HuH-7.5 (cell line): ENCODE results near the gene ZDHHC24.

ENCODE experiments used
- DNase-seq: peaks from one replicate; pipeline ENCODE4 v3.0.0; 2011; ENCODE audit warnings: low spot score

The ZDHHC24 gene

DNA sequence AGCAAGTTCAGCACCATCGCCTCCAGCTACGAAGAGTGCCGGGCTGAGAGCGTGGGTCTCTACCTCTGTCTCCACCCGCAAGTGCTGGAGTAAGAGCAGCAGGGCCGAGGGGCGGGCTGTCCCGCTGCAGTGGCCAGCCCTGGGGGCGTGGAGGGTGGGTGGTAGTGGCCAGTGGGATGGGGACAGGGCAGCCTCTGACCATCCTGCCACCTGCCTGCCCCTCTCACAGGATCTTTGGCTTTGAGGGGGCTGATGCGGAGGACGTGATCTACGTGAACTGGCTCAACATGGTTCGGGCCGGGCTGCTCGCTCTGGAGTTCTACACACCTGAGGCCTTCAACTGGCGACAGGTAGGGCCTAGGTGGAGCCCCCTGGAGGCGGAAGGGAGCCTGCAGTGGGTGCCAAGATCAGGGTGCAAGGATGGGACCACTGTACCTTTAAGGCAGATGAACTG lies 50.4 kb downstream of the ZDHHC24 start:
- peak; percentile 75 for DNase-seq

GRCh38 chr11:66494935-66495334 lies 50.9 kb downstream of the ZDHHC24 start:
- no peak for DNase-seq

DNA sequence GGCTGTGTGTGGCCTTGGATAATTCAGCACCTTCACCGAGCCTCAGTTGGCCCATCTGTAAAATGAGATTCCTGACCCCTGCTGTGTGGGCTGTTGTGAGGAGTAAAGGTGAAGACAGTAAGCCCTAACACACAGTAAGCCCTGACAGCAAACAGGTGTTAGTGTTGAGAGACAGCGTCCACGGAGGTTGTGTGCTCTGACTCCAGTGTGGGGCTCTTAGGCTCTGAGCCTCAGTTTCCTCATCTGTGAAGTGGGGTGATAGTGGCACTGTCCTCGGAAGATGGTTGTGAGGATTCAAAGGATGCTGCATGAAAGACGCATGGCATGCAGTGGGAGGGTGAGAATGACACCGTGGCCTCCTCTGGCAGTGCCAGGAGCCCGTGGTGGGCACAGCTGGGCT lies 51.4 kb downstream of the ZDHHC24 start:
- DNase-seq: no peak

DNA sequence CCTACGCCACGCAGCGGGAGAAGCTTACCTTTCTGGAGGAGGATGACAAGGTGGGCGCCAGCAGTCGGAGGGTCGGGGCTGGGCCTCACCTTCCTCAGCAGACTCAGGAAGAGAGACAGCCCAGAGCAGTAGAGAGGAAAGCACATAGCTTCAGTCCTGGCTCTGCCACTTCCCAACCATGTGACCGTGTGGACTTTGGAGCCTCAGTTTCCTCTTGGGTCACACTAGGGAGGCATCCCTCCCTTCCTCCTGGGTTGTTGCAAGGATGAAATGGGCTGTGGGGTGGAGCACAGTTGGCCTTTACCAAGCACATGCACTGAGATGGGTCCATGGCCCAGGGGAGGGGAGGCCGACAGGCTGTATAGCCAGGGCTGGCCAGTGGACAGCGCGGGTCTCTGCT lies 52.7 kb downstream of the ZDHHC24 start:
- DNase-seq: no peak

DNA sequence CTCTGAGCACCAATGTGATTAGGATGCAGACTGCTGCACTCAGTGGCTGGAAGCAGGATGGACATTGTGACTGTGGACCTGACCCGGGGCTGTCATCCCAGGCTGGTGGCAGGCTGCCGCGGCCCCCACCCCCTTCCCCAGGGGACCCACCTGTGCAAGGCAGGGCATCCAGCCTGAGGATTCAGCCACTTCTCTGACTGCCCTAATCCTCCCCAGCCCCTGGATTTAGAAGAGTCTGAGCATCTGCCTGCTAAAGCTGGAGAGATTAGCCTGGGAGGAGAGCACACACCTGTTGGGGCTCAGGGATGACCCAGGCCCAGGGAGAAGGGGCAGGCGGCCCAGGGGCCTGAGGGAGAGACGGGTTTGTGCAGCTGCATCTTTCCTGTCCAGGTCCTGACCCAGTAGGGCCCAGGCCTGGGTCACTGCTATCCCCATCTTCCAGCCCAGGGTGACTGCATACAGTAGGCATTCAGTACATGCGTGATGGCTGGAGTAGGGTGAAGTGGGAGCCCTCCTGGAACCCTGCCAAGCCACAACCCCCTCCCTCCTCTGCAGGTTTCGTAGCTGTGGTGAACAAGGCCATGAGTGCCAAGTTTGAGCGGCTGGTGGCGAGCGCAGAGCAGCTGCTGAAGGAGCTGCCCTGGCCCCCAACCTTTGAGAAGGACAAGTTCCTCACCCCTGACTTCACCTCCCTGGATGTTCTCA lies 53.5 kb downstream of the ZDHHC24 start:
- no peak for DNase-seq

- DNase-seq: peak; percentile 90
Measured at GRCh38 chr11:66491315-66491935, 54.4 kb downstream of the ZDHHC24 start.

- DNase-seq: no peak
Measured at GRCh38 chr11:66489636-66490035, 56.2 kb downstream of the ZDHHC24 start.

- DNase-seq: no peak
Measured at GRCh38 chr11:66488957-66489356, 56.9 kb downstream of the ZDHHC24 start.

DNA sequence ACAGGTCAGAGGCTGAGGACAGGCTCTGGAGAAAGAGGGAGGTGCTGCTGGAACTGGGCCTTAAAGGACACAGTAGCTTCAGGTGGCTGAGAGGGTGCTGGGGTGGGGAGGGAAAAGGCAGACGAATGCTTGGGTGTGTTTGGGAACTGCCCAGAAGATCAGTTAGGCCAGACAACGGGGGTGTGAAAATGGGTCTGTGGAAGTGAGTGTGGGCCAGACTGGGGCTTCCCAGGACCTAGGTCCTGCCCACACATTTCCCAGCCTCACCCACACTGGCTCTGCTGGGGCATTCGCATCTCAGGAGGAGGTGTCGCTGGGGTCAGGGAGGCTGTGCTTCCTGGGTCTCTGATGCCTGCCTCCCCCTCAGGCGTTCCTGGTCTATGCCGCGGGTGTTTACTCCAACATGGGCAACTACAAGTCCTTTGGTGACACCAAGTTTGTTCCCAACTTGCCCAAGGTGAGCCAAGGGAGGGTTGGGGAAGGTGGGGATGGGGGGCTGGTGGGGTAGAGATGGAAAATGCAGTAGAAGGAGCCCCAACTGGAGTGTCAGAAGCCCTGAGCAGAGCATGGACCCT lies 61.0 kb downstream of the ZDHHC24 start:
- DNase-seq: no peak

- DNase-seq: peak; percentile 100
Measured at GRCh38 chr11:66480117-66480938, 65.5 kb downstream of the ZDHHC24 start, which contains the start of gene DPP3. Gene DPP3, plus strand, starts transcription at chr11:66480434. Its CDS starts 1,767 bp downstream, at chr11:66482201.

DNA sequence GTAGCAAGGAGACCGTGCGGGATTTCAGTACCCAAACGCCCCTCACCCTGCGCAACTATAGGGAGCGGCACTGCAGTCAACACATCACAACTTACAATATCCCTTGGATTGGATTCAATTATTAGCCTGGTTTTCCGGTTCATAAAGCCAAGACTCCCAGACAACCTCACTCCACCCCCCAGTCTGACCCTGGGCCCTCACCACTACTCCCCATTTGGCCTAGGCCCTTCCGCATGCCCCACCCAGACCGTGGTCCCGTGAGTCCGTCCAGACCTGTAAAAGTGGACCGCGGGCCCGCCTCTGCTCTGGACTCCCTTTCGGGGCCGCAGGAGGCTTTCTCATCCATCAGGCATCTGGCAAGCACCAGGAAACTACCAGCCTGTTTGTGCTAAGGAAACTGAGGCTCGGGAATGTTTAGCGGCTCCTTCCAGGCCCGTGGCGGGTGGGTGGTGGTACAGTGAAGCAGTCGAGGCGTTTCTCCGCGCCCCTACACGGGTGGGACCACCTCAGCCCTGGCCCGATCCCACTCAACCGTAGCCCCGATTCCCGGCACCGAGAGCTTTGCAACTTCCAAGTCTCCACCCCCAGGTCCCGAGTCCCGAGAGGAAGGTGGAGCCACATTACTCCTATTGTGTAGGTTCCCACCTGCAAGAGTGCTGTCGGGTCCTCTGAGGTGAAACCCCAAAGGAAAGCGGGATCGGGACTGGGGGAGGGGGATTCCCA lies 66.3 kb downstream of the ZDHHC24 start:
- DNase-seq: peak; percentile 100

GRCh38 chr11:66478729-66479393 lies 67.0 kb downstream of the ZDHHC24 start:
- peak; percentile 98 for DNase-seq

GRCh38 chr11:66477263-66478201 lies 68.3 kb downstream of the ZDHHC24 start:
- no peak for DNase-seq

DNA sequence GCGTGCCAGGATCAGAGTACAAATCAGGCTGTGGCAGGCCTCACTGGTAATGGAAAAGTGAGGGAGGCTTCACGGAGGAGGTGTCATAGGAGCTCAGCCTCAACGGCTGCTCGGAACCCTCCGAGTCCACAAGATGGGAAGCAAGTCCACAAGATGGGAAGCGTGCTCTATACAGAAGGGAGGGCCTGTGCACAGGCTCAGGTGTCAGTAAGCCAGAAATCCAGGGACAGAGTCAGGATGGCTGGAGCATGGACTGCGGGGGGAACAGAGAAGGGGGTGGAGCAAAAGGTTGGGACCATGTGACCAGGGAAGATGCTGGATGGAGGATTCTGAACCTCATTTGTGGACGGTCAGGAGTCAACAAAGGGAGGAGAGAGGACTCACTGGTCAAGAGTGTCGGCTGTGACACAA lies 69.0 kb downstream of the ZDHHC24 start:
- no peak for DNase-seq

DNA sequence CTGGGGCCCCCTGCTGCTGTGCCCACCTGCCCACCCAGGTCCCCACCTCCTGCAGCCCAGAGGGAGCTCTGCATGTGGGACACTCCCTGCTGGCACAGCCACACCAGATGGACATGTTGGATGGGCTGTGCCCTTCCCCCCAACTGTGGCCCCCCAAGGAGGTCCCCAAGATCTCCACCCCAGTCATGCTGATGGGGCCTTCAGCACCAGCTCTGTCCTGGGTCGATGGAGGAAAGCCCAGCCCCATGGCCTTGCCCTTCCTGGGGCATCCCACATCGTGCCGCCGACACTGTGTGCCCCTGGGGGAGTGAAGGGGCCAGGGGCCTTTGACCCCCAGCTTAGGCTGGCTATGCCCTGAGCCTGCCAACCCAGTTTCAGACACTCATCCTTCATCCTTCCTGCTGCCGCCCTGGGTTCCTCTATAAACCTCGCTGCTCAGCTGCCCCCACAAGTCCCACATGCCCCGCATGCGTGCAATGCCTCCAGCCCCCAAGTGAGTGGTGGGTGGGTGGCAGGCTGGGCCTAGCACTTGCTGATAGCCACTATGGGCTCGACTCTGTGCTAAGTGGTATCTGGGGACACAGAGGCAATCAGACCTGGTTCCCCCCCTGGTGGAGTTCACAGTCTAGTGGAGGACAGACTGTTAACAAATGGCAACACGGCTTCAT lies 69.5 kb downstream of the ZDHHC24 start:
- no peak for DNase-seq

DNA sequence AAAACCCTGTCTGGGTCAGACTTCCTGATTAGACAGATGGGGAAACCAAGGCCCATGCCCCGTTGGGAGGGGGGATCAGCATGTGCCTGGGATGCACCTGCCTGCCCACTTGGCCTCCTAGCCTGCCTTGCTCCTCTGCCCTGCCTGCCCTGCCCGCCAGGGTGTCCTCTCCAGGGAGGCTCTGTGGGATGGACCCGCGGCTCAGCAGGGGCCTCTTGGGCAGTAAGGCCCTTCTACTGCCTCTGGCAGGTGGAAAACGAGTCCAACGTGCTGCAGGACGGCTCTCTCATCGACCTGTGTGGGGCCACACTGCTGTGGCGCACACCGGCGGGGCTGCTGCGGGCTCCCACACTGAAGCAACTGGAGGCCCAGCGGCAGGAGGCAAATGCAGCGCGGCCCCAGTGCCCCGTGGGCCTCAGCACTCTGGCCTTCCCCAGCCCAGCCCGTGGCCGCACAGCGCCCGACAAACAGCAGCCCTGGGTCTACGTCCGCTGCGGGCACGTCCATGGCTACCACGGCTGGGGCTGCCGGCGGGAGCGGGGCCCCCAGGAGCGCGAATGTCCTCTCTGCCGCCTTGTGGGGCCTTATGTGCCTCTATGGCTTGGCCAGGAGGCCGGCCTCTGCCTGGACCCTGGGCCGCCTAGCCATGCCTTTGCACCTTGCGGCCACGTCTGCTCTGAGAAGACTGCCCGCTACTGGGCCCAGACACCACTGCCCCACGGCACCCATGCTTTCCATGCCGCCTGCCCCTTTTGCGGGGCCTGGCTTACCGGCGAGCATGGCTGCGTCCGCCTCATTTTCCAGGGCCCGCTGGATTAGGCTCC lies 70.3 kb downstream of the ZDHHC24 start:
- DNase-seq: no peak

DNA sequence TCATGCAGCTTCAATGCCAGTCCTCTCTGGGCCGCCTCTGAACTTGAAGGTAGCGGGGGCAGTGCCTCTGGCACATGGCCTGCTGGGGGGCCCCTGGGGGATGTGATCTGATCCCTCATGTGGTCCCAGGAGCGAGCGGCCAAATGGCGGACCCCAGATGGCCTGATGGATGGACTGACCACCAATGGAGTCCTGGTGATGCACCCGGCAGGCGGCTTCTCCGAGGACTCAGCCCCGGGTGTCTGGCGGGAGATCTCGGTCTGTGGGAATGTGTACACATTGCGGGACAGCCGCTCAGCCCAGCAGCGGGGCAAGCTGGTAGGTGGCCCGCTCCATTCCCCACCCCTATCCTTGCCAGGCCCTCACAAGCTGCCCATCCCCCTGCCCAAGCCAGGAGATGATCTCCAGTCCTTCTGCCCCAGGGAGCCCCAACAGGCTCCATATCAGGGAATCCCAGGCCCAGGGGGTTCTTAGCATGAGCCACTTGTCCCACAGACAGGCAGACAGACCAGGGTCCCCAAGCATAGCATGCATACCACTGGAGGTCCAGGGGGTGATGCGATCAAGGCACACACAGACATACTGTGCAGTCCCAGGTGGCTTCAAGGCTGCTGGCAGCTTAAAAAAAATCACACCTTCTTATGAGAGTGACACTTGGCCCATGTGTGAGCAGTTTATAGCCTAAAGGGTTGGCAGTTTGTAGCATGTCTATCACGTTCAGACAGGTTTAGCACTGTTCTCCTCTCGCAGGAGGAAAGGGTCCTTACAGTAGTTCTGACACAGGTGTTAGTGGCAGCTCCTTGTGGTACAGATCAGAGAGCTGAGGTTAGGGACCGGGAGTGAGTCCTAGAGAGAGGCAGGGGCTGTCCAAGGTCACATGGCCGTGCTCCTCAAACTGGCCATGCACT lies 72.0 kb downstream of the ZDHHC24 start:
- DNase-seq: no peak

GRCh38 chr11:66473167-66473566 lies 72.7 kb downstream of the ZDHHC24 start:
- no peak for DNase-seq
